Measurements from ENCODE around the gene NEURL1B.
"Not testable (repeated sequence)": the region's sequence is repeated elsewhere in the genome, so short reads cannot be mapped to it uniquely, and the experiment has no call there.

NEURL1B gene

DNA sequence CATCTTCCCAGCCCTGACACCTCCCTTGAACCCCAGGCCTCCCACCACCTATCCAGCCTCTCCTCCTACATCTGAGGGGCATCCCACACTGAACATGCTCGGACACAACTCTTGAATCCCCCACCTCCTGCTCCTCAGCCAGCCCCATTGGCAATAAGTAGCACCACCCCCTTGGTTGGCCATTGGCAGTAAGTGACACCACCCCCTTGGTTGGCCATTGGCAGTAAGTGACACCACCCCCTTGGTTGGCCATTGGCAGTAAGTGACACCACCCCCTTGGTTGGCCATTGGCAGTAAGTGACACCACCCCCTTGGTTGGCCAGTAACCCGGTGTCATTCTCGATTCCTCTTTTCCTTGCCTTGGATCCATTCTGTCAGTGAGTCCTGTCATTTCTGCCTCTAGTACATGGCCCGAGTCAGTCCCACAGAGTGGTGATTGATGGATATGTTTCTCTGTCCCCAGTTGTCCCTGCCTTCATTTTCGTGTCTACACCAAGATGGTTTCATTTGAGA is 37.4 kb downstream of the NEURL1B start:
- not testable (repeated sequence) for DNase-seq (ENCODE audit: low read depth, low spot score)

DNA sequence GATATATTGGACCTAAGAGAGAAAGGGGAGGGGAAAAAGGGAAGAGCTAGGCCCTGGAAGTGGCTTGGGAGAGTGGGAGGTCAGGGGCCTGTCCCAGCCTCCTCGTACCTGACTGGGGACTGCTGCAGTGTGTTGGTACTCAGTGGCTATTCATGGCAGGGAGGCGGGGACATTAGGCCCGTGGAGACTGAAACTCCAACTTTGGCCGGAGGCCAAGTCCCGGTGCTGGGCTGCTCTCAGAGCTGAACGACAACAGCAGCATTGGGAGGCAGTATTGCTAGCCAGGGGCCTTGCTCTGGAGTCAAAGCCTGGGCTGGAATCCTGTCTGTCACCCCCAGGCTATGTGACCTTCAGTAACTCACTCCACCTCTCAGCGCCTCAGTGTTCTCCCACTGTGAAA is 37.8 kb downstream of the NEURL1B start:
- no peak for DNase-seq (ENCODE audit: low read depth, low spot score)

DNA sequence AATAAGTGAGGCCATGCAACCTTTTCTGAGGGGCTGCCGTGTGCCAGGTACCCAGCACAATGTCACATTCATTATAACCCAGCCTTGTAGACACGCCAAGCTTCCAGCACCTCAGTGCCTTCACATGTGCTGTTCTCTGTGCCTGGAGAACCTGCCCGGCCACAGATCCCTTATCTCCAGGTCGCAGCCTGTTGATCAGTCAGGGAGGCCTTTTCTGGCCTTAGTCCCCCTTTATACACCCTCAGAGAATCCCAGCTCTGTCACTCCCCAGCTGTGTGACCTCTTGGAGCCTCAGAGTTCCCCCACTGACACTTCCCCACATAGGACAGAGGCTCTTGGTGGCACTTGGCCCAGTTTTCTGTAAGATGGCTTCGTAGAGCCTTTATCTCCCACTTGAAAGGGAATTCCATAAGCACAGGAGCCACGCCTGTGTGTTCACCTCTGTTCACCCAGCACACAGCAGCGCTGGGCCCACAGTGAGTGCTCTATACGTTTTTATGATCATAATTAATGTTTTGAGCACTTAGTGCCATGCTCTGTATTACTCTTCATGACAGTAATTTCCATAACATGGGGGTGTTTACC is 38.7 kb downstream of the NEURL1B start:
- no peak for DNase-seq (ENCODE audit: low read depth, low spot score)

DNA sequence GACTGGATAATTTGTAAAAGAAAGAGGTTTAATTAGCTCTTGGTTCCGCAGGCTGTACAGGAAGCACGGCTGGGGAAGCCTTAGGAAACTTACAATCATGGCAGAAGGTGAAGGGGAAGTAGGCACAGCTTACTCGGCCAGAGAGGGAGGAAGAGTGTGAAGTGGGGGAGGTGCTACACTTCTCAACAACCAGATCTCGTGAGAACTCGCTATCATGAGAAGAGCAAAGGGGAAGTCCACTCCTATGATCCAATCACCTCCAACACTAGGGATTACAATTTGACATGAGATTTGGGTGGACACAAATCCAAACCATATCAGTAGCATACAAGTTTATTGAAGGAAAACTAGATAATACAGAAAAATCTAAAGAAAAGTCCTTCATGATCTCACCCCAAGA is 39.9 kb downstream of the NEURL1B start:
- no peak for DNase-seq (ENCODE audit: low read depth, low spot score)

DNA sequence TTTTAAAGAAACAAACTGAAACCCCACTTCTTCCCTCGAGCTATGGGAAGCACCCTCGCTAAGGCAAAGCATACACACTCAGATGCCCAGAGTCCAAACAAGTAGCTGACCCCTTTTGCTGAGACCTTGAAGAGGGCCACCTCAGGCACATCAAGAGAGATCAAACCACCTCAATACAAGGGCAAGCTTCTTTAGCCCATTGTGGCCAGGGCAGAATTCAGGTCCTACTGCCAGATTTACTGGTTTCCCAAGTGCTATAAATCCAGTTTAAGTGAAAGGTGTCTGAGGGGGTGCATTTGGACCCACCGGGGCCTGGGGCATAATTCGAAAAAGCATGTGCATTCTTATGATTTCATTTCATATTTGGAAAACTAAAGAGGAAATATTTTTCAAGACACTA is 40.4 kb downstream of the NEURL1B start:
- no peak for DNase-seq (ENCODE audit: low read depth, low spot score)

DNA sequence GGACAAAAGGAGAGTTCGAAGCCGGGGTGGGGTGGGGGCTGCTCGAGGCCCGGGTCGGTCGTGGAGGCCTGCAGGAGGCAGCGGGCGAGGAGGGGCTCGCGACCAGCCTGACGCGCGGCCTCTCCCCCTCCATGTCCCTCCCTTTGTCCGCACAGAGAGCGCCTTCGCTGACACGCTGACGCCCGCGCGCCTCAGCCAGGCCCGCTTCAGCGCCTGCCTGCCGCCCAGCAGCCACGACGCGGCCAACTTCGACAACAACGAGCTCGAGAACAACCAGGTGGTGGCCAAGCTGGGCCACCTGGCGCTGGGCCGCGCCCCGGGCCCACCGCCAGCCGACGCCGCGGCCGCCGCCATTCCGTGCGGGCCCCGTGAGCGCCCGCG is 42.2 kb downstream of the NEURL1B start:
- no peak for DNase-seq (ENCODE audit: low read depth, low spot score)

DNA sequence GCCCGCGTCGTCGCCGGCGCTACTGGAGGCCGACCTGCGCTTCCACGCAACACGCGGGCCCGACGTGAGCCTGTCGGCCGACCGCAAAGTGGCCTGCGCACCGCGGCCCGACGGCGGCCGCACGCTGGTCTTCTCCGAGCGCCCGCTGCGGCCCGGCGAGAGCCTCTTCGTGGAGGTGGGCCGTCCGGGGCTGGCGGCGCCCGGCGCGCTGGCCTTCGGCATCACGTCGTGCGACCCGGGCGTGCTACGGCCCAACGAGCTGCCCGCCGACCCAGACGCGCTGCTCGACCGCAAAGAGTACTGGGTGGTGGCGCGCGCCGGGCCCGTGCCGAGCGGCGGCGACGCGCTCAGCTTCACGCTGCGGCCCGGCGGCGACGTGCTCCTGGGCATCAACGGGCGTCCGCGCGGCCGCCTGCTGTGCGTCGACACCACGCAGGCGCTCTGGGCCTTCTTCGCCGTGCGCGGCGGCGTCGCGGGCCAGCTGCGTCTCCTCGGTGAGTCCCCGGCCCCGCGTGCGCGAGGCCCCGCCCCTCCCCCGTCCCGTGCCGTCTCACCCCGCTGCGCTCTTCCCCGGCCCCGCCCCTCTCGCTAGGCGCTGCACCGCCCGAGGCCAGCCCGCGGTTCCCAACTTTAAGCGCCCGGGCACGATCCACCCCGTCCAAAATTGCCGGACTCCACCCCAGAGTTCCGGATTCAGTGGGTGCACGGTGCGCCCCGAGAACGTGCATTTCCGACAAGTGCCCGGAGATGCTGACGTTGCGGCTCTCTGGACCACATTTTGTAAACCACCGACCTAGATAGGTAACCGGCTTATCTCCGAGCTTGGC is 42.8 kb downstream of the NEURL1B start:
- DNase-seq (ENCODE audit: low read depth, low spot score): peak; percentile 41

DNA sequence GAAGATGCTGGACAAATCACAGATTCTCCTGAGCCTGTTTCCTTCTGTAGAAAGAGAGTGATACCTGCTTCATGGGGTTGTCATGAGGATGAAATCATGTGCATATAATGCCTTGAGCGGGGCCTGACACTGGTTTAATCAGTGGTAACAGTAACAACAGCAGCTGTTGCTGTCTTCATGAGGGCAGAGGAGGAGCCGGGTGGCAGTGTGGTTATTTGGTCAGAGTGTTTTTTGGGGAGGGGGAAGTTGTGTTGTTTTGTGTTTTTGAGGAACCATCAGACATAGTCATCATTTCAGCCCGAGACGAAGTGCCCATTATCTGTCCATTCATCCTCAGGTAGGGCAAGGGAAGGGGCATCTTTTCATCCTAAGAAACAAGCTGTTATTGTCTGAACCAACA is 44.0 kb downstream of the NEURL1B start:
- no peak for DNase-seq (ENCODE audit: low read depth, low spot score)

DNA sequence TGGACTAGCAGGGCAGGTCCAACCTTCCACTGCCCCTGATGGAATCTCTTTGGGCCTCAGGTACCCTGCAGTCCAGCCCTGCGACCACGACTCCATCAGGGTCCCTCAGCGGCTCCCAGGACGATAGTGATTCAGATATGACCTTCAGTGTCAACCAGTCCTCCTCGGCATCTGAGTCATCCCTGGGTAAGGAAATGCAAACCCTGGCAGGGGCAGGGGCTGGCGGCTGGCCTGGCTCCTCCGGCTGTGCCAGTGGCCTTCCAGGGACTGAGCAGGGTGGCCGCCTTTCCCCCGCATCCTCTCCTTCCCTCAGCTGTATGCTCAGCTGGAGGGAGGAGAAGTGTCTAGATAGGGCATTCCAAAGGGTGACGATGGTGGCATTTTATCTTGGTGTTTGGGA is 45.0 kb downstream of the NEURL1B start:
- DNase-seq (ENCODE audit: low read depth, low spot score): no peak

DNA sequence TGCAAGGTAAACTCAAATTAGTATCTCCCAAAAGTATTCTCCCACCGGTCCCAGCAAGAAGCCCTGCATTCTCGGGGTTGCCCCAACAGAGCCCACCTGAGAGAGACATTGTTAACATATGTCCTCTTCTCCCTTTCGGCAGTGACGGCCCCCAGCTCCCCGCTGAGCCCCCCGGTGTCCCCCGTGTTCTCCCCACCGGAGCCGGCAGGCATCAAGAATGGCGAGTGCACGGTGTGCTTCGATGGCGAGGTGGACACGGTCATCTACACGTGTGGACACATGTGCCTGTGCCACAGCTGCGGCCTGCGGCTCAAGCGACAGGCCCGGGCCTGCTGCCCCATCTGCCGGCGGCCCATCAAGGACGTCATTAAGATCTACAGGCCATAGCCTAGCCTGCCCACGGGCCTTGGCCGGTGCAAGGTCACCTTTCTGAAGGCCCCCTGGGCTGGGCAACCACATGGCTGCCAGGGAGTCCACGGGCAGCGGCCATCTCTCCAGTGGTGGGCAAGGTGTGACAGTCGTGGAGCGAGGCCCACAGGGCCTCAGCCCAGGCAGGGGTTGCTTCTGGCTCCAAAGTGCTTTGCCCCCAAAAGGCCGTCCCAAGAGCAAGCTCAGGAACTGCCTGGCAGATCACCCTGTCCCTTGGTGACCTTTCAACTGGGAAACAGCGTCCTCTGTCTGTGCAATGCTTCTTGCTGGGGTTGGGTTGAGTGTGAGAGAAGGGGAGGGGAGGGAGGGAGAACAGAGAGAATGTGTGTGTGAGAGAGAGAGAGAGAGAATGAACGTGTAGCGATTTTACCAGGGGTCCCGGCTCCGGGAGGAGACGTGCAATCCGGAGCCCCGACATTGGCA is 45.7 kb downstream of the NEURL1B start:
- DNase-seq (ENCODE audit: low read depth, low spot score): no peak

DNA sequence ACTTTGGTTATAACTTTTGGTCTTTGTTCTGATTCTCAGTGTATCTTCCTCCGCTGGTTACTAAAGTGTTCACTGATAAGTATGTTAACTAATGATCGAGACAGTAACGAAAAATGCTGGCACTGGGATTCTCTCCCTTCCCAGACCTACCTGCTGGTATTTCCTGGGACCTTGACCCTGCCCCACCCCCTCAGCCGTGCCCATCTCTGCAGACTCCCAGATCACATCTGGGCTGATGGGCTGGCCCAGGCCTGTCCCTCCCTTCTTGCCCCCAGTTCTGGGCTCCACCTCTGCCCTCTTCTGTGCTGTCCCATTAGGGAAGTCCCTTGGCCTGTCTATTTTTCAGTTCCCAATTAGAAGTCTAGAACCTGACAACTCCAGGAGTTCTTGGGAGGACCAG is 46.9 kb downstream of the NEURL1B start:
- no peak for DNase-seq (ENCODE audit: low read depth, low spot score)

DNA sequence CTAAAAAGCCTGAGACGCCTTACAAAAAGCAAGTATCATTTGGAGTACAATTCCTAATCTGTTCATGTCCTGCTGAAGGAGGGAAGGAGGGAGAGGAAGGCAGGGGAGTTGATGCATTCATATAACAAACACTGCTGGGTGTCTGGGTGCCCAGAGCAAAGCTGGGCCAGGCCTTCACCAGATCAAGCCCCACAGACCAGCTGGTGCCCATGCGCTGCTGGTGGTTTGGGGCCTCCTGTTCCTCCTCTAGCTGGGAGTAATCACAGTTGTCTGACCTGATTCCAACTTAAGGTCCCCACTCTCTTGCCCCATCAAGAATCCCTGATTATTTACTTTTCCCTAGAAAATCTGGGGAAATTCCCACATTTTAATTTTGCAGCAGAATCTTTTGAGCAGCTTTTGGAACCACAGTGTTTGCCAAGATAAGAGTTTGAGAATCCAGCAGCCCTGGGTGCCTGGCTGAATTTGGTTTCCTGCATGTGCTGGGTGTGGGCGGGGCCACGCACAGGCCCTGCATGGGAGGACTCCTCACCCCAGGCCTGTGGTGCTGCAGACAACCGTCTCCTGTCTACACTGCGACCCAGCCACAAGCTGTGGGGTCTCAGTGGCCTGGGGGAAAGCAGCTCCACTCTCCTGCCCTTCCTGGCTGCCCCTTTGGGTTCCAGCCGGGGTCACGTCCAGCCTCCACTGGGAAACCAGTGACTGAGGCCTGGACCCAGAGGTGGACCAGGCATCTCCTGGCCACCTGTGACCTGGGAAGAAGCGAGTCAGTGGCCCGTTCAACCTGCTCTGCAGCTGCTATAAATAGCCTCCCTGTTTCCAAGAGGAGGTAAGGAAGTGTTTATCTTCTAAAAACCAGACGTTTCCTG is 47.5 kb downstream of the NEURL1B start:
- DNase-seq (ENCODE audit: low read depth, low spot score): peak; percentile 9

DNA sequence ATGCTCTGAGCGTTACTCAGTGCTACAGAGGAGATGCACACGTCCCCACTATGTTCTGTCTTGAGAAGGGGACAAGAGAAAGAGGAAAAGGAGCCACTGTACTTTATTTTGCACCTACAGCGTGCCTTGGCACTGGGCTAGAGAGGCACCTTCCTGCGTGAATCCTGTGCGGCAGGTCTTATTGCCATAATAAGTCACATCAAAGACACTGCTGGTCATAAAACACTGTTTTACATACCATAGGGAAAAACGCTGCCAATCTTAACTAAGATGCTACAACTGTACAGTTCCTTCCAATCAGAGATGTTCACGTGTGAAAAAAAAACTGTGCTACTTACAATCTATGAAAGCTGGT is 48.1 kb downstream of the NEURL1B start:
- DNase-seq (ENCODE audit: low read depth, low spot score): no peak

DNA sequence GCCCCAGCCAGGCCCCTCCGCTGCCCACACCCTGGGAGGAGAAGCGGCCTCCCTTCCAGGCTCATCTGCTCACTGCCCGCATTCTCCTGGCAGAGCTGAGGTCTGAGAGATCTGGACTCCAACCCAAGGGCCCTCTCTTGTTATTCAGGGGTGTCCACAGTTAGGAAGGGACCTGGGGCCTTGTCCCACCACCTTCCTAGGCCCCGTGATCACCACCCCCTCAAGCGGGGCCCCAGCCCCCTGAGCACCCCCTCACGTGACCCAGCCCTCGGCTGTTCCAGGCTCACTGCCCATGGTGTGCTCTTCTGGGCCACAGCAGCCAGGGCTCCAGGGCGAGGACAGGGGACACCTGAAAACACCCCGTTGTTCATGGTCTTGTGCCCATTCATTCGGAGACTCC is 48.7 kb downstream of the NEURL1B start:
- no peak for DNase-seq (ENCODE audit: low read depth, low spot score)

DNA sequence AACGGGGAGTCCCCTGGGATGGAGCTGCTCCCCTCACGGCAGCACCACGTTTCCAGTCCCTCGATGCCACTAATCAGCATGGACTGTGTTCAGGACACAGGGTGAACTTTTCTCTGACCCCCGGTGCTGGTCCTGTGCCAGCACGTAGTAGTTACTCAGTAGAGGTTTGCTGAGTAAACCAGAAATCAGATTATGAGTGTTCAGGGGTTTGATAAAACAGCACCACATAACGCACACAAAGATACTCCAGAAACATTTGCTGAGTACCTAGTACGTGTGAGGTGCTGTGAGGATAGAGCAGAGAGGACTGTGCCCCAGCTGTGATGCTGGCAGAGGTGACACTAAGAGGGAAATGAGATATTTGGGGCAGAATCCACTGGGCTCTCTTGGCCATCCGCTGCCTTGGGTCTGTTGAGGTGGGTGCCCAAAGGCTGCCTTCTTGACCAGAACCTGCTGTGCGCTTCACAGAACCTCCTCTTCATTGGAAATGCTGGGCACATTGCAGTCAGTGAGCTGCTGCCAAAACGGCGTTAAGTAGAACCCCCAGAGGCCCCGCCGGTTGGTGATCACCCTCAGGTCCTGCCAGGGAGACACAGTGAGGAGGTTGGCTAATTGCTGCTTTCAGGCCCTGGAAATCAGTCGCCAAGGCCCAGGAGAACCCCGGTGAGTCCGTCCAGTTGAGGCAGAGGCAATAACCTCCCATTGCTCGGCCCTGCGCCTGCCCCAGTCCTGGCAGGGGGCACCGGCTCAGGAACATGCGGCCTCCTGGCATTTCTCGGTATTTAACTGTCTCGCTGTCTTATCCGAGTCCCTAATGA is 49.4 kb downstream of the NEURL1B start:
- no peak for DNase-seq (ENCODE audit: low read depth, low spot score)

DNA sequence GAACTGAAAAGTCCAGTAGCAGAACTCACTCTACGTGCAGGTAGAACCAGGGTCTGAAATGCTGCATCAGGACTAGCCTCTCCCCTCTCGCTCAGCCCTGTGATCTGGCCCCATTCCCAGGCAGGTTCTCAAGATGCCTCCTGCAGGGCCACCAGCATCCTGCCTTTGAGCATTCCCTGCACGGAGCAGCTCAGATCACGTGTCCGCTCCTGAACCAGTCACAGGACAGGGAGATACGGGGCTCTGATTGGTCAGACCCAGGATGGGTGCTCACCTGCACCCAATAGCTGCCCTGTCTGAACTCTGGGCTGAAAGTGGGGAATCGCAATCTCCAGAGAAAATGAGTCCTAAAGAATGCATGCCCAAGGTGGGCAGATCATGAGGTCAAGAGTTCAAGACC is 50.8 kb downstream of the NEURL1B start:
- DNase-seq (ENCODE audit: low read depth, low spot score): no peak

DNA sequence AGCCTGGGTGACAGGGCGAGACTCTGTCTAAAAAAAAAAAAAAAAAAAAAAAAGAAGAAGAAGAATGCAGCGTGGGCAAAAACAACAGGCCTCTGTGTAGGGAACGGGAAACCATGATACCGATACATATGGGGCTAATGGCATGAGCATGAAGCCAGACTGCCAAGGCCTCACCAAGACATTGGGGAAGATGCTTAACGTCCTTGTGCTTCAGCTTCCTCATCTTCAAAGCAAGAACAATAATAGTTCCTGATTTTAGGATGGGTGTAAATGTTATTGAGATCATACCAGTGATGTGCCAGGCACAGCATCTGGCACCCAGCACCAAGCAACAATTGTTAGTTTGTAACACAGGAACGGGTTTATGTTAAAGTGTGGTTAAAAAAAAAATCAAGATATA is 51.4 kb downstream of the NEURL1B start:
- no peak for DNase-seq (ENCODE audit: low read depth, low spot score)

DNA sequence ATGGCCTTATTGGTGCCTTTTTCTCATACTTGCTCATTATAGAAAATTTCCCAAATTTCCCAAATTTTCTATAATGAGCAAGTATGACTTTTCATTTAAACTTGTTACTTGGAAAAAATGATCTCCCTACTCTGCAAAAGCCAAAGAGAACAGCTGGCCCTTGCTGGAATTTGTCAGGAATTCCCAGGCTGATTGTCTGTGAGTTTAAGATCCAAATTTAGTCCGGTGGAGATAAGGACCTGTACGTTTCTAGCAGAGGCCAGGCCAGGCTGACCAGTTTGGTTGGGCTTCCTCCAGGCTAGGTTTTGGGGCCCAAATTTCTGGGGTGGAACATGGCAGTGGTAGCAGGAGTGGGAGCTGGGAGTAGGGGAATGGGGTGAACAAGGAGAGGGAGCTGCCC is 51.9 kb downstream of the NEURL1B start:
- DNase-seq (ENCODE audit: low read depth, low spot score): no peak

DNA sequence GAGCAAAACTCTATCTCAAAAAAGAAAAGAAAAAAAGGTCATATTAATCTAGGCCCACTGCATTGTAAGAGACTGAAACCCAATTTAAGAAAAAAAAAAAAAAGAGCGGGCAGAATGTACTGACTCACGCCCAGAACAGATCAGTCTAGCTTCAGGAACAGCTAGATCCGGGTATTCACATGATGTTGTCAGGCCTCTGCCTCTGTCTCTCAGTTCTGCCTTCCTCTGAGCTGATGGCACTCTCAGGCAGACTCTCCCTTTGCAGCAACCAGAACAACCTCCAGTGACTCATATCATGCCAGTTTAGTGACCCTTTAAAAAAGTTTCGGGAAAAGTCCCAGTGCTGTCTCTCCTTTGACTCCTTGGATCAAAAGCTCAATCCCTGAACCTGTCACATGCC is 53.0 kb downstream of the NEURL1B start:
- DNase-seq (ENCODE audit: low read depth, low spot score): no peak

DNA sequence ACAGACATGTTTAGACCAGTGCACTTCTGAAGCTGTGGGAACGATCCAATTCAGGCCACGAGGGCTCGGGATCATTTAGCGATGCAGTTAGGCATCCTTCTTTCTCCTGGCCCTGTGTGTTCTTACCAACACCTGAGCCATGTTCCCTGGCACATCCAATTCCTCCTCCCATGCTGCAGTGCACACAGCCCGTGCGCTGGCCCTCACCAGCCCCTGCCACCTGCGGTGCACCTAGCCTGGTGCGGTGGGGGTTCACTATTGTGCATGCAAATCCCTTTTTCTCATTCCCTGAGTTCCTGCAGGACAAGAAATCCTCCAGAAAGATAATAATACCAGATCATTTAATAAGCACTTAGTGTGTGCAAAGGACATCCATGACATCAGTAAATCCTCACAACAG is 53.5 kb downstream of the NEURL1B start:
- no peak for DNase-seq (ENCODE audit: low read depth, low spot score)
